ENCODE results near the gene ANKDD1B.

DNA sequence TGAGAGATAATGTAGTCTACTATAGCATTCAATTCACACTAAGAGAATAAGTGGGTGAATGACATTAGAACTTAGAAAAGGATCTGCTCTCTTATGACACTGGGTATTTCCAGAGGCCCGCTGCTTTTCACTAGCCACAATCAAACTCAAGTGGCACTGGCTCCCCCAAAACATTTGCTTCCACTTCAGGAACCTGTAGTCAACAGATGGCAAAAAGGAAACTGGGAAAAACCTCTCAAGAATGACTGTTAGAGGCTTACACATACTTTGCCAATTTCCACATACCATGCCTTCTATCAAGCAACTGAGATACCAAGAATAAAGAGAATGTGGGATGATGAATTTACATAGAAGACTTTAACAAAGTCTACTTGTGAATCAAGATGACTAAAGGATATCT lies 94.8 kb downstream of the ANKDD1B start:
- TF ChIP-seq, protein P1, sequence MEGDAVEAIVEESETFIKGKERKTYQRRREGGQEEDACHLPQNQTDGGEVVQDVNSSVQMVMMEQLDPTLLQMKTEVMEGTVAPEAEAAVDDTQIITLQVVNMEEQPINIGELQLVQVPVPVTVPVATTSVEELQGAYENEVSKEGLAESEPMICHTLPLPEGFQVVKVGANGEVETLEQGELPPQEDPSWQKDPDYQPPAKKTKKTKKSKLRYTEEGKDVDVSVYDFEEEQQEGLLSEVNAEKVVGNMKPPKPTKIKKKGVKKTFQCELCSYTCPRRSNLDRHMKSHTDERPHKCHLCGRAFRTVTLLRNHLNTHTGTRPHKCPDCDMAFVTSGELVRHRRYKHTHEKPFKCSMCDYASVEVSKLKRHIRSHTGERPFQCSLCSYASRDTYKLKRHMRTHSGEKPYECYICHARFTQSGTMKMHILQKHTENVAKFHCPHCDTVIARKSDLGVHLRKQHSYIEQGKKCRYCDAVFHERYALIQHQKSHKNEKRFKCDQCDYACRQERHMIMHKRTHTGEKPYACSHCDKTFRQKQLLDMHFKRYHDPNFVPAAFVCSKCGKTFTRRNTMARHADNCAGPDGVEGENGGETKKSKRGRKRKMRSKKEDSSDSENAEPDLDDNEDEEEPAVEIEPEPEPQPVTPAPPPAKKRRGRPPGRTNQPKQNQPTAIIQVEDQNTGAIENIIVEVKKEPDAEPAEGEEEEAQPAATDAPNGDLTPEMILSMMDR (conservative IDR thresholded peaks at IDR 0.05): no peak
- TF ChIP-seq ZFX (IDR thresholded peaks at IDR 0.05): no peak

Data from C4-2B (cell line).